Measurements from ENCODE around the gene KCNF1. TPM values are rescaled to one million over a fixed set of nuclear protein-coding genes. Genes with fewer than 3 reads are reported as not detected.
A peak's percentile ranks its signal among the peaks of the same experiment; 100 is the strongest.

Gene KCNF1
- total and polyA plus RNA-seq, 4 donors, result not detected

DNA sequence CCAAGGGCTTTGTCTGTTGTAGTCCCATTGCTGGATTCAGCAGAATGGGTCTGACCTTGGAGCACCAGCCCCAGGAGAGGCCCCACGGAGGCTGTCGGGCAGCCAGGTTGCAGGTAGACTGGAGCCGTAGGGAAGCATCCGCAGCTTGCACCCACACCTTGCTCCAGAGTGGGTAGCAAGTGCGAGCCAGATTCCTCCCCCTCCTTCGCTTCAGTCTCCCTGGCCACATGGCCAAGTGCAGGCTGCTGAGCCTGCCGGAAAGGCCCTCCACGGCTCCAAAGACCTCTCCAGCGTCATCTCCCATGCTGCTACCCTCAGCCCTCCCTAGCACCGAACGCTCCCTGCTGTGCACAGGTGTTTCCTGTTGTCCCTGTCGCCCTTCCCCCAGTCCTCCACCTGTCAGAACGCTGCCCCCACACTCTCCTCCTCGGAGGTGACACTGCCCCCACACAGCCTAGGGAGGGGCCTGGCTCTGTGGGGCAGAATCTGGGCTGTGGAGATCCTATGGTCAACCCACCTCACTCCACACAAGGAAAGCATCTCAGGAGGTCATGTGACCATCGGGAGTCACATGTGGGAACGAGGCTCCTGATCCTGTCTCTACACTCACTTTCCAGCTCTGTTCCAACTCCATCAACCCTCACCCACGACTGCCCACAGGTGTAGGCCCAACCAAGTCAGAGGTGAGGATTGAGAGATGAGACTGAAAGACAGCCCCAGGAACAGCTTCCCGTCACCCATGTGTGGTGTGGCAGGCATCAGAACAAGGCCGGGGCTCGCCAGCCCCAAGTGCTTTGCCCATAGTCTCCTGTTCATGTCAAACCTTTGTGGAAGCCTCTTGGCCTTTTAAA lies 8.3 kb downstream of the KCNF1 start:
- no peak overlapping the region for H3K4me3 ChIP-seq (ENCODE audit: low read length in 2 of 2)

DNA sequence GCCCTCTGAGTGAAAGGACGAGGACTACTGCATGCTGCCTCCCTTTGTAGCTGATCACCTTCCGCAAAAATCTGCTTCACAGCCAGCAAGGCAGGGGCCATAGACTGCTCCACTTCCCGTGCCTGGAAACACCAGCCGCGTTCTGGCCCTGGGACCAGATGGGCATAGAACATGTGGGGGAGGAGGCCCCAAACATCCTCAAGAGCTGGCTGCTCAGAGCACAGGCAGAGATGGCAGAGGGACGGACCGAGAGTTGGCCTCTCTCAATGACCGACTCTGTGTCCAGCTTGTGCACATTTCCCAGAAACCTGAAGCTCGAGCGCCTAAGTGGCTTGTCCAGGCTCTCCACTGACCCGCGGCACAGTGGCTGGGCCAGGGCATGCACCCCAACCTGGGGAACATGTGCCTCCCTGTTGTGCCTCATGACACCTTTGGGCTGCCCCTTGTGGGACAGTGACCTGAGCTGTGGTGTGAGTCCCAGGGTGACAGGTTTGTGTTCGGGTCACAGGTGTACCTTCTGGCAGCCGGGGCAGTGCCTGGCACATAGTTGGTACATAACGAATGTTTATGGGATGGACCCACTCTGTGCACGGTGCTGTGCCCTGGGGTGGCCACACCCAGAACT lies 9.1 kb downstream of the KCNF1 start:
- intact Hi-C loops (cut with DNase I), result no loop called here
- Histone ChIP-seq H3K27ac (ENCODE audit: low read depth in 1 of 2, low read length in 2 of 2) (no peak overlapping the region), H3K27me3 (ENCODE audit: control insufficient read depth in 1 of 2, insufficient read depth in 2 of 2, low read length in 1 of 2) (no peaks in the 10 kb centered on the region), H3K4me3 (ENCODE audit: low read length in 2 of 2) (no peak overlapping the region), H3K4me1 (ENCODE audit: control insufficient read depth in 1 of 2, insufficient read depth in 2 of 2, low read length in 2 of 2) (no peaks in the 10 kb centered on the region), H3K9me3 (ENCODE audit: control insufficient read depth, low read length) (no peaks in the 10 kb centered on the region), H3K36me3 (ENCODE audit: control insufficient read depth in 1 of 2, insufficient read depth in 2 of 2, low read length in 1 of 2) (no peaks in the 10 kb centered on the region)
- ATAC-seq (ENCODE audit: low FRiP score) (no peak), DNase-seq (no peak)
- 71 to 83% methylated on average over 16 of the region's 16 CpGs for WGBS, 2 donors

More for the DNA sequence above, 8.3 kb downstream of the KCNF1 start:
- H3K36me3 ChIP-seq (ENCODE audit: control insufficient read depth in 1 of 2, insufficient read depth in 2 of 2, low read length in 1 of 2), result no peaks in the 10 kb centered on the region
- no peak overlapping the region for H3K27ac ChIP-seq (ENCODE audit: low read depth in 1 of 2, low read length in 2 of 2)
- no peaks in the 10 kb centered on the region for H3K4me1 ChIP-seq (ENCODE audit: control insufficient read depth in 1 of 2, insufficient read depth in 2 of 2, low read length in 2 of 2)
- 74 to 76% methylated on average over 20 of the region's 20 CpGs for WGBS, 2 donors
- no peak for ATAC-seq (ENCODE audit: low FRiP score)
- H3K27me3 ChIP-seq (ENCODE audit: control insufficient read depth in 1 of 2, insufficient read depth in 2 of 2, low read length in 1 of 2), result no peaks in the 10 kb centered on the region
- H3K9me3 ChIP-seq (ENCODE audit: control insufficient read depth, low read length), result no peaks in the 10 kb centered on the region
- intact Hi-C loops (cut with DNase I), result no loop called here
- no peak for DNase-seq

DNA sequence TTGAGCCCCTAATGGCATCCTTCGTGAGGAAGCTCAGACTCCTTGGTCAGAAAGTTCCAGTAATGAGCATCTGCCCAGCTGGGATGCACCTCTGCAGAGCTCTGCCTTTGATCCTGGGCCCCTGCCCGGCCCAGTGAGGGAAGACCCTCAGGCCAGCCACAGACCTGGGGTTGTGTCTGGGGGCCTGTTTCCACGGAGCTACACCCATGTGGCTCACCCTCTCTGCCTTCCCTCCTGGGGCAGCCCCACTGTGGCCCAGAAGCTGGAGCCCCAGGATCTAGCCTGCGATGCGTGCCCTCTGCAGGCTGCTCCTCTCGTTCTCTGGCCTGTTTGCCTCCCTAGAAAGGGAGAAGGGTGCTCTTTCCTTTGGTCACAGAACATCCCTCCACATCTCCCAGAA lies 9.8 kb downstream of the KCNF1 start:
- no peaks in the 10 kb centered on the region for H3K36me3 ChIP-seq (ENCODE audit: control insufficient read depth in 1 of 2, insufficient read depth in 2 of 2, low read length in 1 of 2)
- no peak for ATAC-seq (ENCODE audit: low FRiP score)

DNA sequence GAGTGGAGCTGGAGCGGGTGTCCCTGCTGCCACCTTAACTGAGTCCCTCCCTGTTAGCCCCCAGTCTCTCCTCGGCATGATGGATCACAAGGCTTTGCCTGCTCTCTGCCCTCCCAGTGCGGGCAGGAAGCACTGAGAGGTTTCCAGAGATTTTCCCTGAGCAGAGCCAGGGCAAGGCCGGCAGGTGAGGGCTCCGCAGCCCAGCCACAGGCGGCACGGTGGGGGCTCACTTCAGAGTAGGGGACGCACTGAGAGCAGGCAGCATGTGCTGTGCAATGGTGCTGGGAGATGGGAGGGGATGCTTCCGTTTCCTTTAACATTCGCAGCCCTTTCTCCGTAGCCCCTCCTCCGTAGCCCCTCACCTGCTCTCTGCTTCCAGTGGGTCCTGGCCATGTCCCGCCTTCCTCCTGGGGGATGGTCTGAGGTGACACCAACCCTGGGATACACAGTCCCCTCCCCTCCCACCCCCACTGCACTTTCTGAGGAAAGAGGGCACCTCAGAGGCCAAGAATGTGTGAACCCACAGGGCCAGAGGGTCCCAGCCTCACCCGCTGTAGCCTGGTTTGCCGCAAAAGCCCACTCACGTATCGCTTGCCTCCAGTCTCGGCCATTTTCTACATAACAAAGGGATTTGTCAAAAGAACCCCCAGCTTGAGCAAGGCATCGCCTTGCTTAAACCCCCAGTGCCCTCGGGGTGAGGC lies 10.7 kb downstream of the KCNF1 start:
- Histone ChIP-seq H3K27ac (ENCODE audit: low read depth in 1 of 2, low read length in 2 of 2) (no peak overlapping the region), H3K36me3 (ENCODE audit: control insufficient read depth in 1 of 2, insufficient read depth in 2 of 2, low read length in 1 of 2) (no peaks in the 10 kb centered on the region), H3K4me3 (ENCODE audit: low read length in 2 of 2) (no peak overlapping the region), H3K4me1 (ENCODE audit: control insufficient read depth in 1 of 2, insufficient read depth in 2 of 2, low read length in 2 of 2) (no peaks in the 10 kb centered on the region), H3K9me3 (ENCODE audit: control insufficient read depth, low read length) (no peaks in the 10 kb centered on the region), H3K27me3 (ENCODE audit: control insufficient read depth in 1 of 2, insufficient read depth in 2 of 2, low read length in 1 of 2) (no peaks in the 10 kb centered on the region)
- 46 to 54% methylated on average over 20 of the region's 20 CpGs for WGBS, 2 donors
- ATAC-seq (ENCODE audit: low FRiP score) (no peak), DNase-seq (no peak)
- intact Hi-C loops (cut with DNase I), result no loop called here

More for the DNA sequence above, 9.8 kb downstream of the KCNF1 start:
- DNase-seq, result no peak
- H3K27me3 ChIP-seq (ENCODE audit: control insufficient read depth in 1 of 2, insufficient read depth in 2 of 2, low read length in 1 of 2), result no peaks in the 10 kb centered on the region
- H3K4me3 ChIP-seq (ENCODE audit: low read length in 2 of 2), result no peak overlapping the region
- intact Hi-C loops (cut with DNase I), result no loop called here
- no peaks in the 10 kb centered on the region for H3K9me3 ChIP-seq (ENCODE audit: control insufficient read depth, low read length)
- no peaks in the 10 kb centered on the region for H3K4me1 ChIP-seq (ENCODE audit: control insufficient read depth in 1 of 2, insufficient read depth in 2 of 2, low read length in 2 of 2)
- no peak overlapping the region for H3K27ac ChIP-seq (ENCODE audit: low read depth in 1 of 2, low read length in 2 of 2)
- WGBS, 2 donors, result 72 to 75% methylated on average over 6 of the region's 6 CpGs

GRCh38 chr2:10923008-10923375 lies 11.3 kb downstream of the KCNF1 start:
- ATAC-seq (ENCODE audit: low FRiP score) (no peak), DNase-seq (no peak)
- Histone ChIP-seq H3K36me3 (ENCODE audit: control insufficient read depth in 1 of 2, insufficient read depth in 2 of 2, low read length in 1 of 2) (no peaks in the 10 kb centered on the region), H3K27me3 (ENCODE audit: control insufficient read depth in 1 of 2, insufficient read depth in 2 of 2, low read length in 1 of 2) (no peaks in the 10 kb centered on the region), H3K4me1 (ENCODE audit: control insufficient read depth in 1 of 2, insufficient read depth in 2 of 2, low read length in 2 of 2) (no peaks in the 10 kb centered on the region), H3K9me3 (ENCODE audit: control insufficient read depth, low read length) (no peaks in the 10 kb centered on the region), H3K27ac (ENCODE audit: low read depth in 1 of 2, low read length in 2 of 2) (no peak overlapping the region), H3K4me3 (ENCODE audit: low read length in 2 of 2) (no peak overlapping the region)
- intact Hi-C loops (cut with DNase I), result no loop called here
- 81 to 86% methylated on average over 7 of the region's 7 CpGs for WGBS, 2 donors

GRCh38 chr2:10923965-10924364 lies 12.2 kb downstream of the KCNF1 start:
- H3K4me1 ChIP-seq (ENCODE audit: control insufficient read depth in 1 of 2, insufficient read depth in 2 of 2, low read length in 2 of 2), result no peaks in the 10 kb centered on the region
- intact Hi-C loops (cut with DNase I), result no loop called here
- WGBS, 2 donors, result 67 to 71% methylated on average over 6 of the region's 6 CpGs
- H3K27ac ChIP-seq (ENCODE audit: low read depth in 1 of 2, low read length in 2 of 2), result no peak overlapping the region
- no peaks in the 10 kb centered on the region for H3K27me3 ChIP-seq (ENCODE audit: control insufficient read depth in 1 of 2, insufficient read depth in 2 of 2, low read length in 1 of 2)
- H3K4me3 ChIP-seq (ENCODE audit: low read length in 2 of 2), result no peak overlapping the region
- peak in 1 of 2 donors; percentile 54 for DNase-seq
- H3K36me3 ChIP-seq (ENCODE audit: control insufficient read depth in 1 of 2, insufficient read depth in 2 of 2, low read length in 1 of 2), result no peaks in the 10 kb centered on the region
- no peak for ATAC-seq (ENCODE audit: low FRiP score)
- peaks cover 1% of the 10 kb centered on the region for H3K9me3 ChIP-seq (ENCODE audit: control insufficient read depth, low read length)

DNA sequence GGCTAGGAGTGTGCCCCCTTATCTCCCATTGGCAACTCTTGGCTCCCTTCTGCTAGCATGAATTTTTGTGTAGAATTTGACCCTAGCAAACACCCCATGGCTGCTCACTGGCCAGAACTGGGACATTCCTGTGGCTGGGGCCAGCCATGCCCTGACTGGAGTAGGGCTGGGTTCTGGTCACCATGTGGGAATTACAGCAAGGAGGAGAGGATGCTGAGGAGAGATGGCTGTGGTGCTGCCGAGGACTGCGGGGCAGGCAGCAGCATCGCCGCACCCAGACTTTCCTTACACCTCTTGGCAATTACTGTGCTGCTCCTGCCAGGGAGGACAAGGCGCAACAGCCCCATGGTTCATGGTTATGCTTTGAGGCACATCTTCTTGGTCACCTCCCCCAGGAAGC lies 12.7 kb downstream of the KCNF1 start:
- H3K36me3 ChIP-seq (ENCODE audit: control insufficient read depth in 1 of 2, insufficient read depth in 2 of 2, low read length in 1 of 2), result no peaks in the 10 kb centered on the region
- H3K27ac ChIP-seq (ENCODE audit: low read depth in 1 of 2, low read length in 2 of 2), result no peak overlapping the region
- DNase-seq, result peak in 1 of 2 donors; percentile 41
- ATAC-seq (ENCODE audit: low FRiP score), result no peak
- H3K4me1 ChIP-seq (ENCODE audit: control insufficient read depth in 1 of 2, insufficient read depth in 2 of 2, low read length in 2 of 2), result no peaks in the 10 kb centered on the region
- WGBS, 2 donors, result 88 to 91% methylated on average over 5 of the region's 5 CpGs
- peaks cover 1% of the 10 kb centered on the region for H3K9me3 ChIP-seq (ENCODE audit: control insufficient read depth, low read length)
- H3K27me3 ChIP-seq (ENCODE audit: control insufficient read depth in 1 of 2, insufficient read depth in 2 of 2, low read length in 1 of 2), result no peaks in the 10 kb centered on the region
- H3K4me3 ChIP-seq (ENCODE audit: low read length in 2 of 2), result no peak overlapping the region
- intact Hi-C loops (cut with DNase I), result no loop called here

DNA sequence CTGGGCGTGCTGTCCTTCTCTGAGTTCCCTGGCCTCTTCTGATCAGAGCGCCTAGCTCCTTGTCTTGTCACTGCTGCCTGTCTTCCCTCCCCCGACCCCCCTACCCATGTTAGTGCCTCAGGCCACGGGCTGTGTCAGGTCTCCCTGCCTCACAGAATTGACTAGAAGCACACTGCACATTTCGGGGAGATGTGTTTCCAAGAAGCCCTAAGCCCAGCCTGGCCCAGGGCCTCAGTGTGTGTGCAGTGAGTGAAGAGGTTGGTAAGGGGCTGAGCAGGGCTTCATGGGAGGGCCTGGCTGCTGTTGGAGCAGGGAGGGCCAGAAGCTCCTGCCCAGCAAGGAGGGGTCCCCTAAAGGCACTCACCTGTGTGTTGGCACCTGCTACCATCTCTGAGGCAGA lies 13.1 kb downstream of the KCNF1 start:
- intact Hi-C loops (cut with DNase I), result no loop called here
- Histone ChIP-seq H3K36me3 (ENCODE audit: control insufficient read depth in 1 of 2, insufficient read depth in 2 of 2, low read length in 1 of 2) (no peaks in the 10 kb centered on the region), H3K27ac (ENCODE audit: low read depth in 1 of 2, low read length in 2 of 2) (no peak overlapping the region), H3K27me3 (ENCODE audit: control insufficient read depth in 1 of 2, insufficient read depth in 2 of 2, low read length in 1 of 2) (no peaks in the 10 kb centered on the region), H3K4me1 (ENCODE audit: control insufficient read depth in 1 of 2, insufficient read depth in 2 of 2, low read length in 2 of 2) (no peaks in the 10 kb centered on the region), H3K9me3 (ENCODE audit: control insufficient read depth, low read length) (peaks cover 1% of the 10 kb centered on the region), H3K4me3 (ENCODE audit: low read length in 2 of 2) (no peak overlapping the region)
- peak in 1 of 2 donors; percentile 53 for DNase-seq
- ATAC-seq (ENCODE audit: low FRiP score), result no peak
- WGBS, 2 donors, result 69 to 79% methylated on average over 5 of the region's 5 CpGs
